PFSK-1 (cell line): ENCODE measurements around the gene WDR86.

Experiments
- FOXP2 ChIP-seq: optimal IDR thresholded peaks from 2 replicates; pipeline ENCODE3; 2011; ENCODE audit warnings: borderline replicate concordance, control low read depth, inconsistent platforms; ENCODE audit not compliant: insufficient read depth; ENCODE audit errors: extremely low read length, extremely low read depth
- POLR2AphosphoS5 ChIP-seq: IDR thresholded peaks from 2 replicates; pipeline ENCODE4 v1.6.1; 2012; ENCODE audit warnings: low read depth, mild to moderate bottlenecking, control low read depth, low read length, moderate library complexity
- REST ChIP-seq, 2 experiments: IDR thresholded peaks; 2 replicates each; pipeline versions ENCODE4 v1.6.1 to v1.8.0; 2011 to 2012; ENCODE audit warnings: low read depth in 2 of 2, low read length in 2 of 2, control low read depth in 1 of 2, inconsistent platforms in 1 of 2, mild to moderate bottlenecking in 1 of 2, moderate library complexity in 1 of 2; ENCODE audit not compliant: insufficient read depth in 1 of 2
- SIN3A ChIP-seq: IDR thresholded peaks from 2 replicates; pipeline ENCODE4 v1.6.1; 2012; ENCODE audit warnings: mild to moderate bottlenecking, low read length, moderate library complexity, borderline replicate concordance; ENCODE audit not compliant: insufficient read depth
- TAF1 ChIP-seq: IDR thresholded peaks from 2 replicates; pipeline ENCODE4 v1.6.1; 2012; ENCODE audit warnings: low read length, control low read depth, borderline replicate concordance; ENCODE audit not compliant: insufficient read depth

GRCh38 chr7:151404216-151405011 lies 5.4 kb downstream of the WDR86 start:
- TF ChIP-seq REST (IDR thresholded peaks at IDR 0.05; ENCODE audit: insufficient read depth in 1 of 2, low read depth in 2 of 2, low read length in 2 of 2) (no peak), POLR2AphosphoS5 (no peak), SIN3A (no peak), FOXP2 (no peak), TAF1 (no peak)
